ENCODE results near the gene ARGLU1.

DNA sequence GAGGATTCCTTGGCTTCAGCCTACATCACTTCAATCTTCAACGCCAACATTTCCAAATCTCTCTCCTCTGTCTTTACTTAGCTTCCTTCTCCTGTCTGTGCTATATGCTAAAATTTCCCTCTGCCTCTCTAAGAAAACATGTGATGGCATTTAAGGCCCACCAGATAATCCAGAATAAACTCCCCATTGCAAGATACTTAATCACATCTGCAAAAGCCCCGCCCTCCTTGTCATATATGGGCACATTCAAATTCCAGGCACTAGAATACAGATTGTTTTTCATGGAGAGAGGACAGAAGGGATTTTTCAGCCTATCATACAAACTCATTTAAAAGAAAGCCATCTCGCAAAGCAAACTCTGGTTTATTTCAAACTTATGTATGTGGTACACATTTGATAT, 16.2 kb downstream of the ARGLU1 start:
- TF ChIP-seq, protein P1, sequence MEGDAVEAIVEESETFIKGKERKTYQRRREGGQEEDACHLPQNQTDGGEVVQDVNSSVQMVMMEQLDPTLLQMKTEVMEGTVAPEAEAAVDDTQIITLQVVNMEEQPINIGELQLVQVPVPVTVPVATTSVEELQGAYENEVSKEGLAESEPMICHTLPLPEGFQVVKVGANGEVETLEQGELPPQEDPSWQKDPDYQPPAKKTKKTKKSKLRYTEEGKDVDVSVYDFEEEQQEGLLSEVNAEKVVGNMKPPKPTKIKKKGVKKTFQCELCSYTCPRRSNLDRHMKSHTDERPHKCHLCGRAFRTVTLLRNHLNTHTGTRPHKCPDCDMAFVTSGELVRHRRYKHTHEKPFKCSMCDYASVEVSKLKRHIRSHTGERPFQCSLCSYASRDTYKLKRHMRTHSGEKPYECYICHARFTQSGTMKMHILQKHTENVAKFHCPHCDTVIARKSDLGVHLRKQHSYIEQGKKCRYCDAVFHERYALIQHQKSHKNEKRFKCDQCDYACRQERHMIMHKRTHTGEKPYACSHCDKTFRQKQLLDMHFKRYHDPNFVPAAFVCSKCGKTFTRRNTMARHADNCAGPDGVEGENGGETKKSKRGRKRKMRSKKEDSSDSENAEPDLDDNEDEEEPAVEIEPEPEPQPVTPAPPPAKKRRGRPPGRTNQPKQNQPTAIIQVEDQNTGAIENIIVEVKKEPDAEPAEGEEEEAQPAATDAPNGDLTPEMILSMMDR (IDR thresholded peaks at IDR 0.05), result no peak
- TF ChIP-seq POLR2A (IDR thresholded peaks at IDR 0.05), result no peak
